ENCODE data around the gene PRKAR2A. TPM values are rescaled to one million over a fixed set of nuclear protein-coding genes. Genes with fewer than 3 reads are reported as not detected.

The PRKAR2A gene
- total RNA-seq, 4 donors from 2014 or later: 25.8 to 40.3 (median 33.2) TPM

GRCh38 chr3:48743773-48744172, 103.9 kb downstream of the PRKAR2A start:
- no peak for TF ChIP-seq CTCF (IDR thresholded peaks at IDR 0.05; ENCODE audit: low read depth)

DNA sequence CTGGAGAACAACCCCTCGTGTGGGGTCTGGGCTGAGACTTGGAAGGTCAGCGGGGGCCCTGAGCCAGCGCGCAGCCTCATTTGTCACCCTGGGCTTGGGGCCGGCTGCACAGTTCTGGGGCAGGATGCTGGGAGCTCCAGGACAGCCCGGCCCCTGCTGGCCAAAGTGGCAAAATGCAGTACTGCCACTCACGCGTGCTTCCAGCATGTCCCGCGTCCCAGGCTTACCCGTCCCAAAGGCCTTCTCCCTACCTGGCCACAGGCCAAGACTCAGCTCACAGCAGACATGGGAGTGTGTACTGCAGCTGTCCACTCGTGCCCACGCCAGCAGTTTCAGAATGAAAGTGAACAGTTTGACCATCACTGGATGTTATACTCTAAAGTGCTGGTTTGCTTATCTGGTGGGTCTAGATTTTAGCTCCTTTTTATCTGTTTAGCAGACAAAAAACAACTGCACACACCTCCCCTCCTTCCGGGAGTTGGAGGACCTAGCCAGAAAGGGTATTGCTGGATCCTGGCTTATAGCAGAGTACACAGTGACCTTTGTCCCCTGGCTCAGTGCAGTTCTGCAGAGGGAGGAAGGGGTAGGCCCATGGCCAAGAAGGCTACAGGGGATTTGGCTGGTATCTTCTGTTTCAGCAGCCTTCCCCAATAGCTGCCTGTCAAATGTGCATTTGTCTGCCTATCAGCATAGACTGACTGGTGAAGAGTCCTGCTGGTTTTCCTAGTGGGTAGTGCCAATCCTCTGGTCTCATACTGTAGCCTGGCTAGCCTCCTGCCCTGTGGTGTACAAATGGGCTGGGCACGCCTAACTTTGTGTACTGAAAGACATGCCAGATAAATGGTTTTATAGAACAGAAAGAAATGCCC, 107.5 kb downstream of the PRKAR2A start:
- TF ChIP-seq CTCF (IDR thresholded peaks at IDR 0.05; ENCODE audit: low read depth): no peak

DNA sequence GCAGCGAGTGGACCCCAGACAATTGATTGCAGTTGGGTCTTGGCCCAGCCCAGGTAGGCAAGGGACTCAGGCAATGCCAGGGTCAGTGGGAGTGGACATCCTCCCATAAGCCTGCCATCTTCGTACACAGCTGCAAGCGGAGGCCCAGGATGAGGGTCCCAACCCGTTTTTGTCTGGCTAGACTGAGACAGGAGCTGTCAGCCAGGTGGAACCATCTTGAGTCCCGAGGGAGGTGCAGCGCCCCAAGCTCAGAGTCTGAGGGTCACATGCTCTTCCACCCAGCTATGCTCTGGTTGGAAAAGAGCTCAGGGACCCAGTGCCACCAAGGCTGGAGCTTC, 108.1 kb downstream of the PRKAR2A start:
- TF ChIP-seq CTCF (IDR thresholded peaks at IDR 0.05; ENCODE audit: low read depth): no peak

- no peak for TF ChIP-seq CTCF (IDR thresholded peaks at IDR 0.05; ENCODE audit: low read depth)
Measured at GRCh38 chr3:48738926-48739616, 108.6 kb downstream of the PRKAR2A start.

GRCh38 chr3:48738144-48738536, 109.5 kb downstream of the PRKAR2A start:
- TF ChIP-seq CTCF (IDR thresholded peaks at IDR 0.05; ENCODE audit: low read depth): no peak

- TF ChIP-seq CTCF (IDR thresholded peaks at IDR 0.05; ENCODE audit: low read depth): no peak
Measured at GRCh38 chr3:48727511-48727910, 120.2 kb downstream of the PRKAR2A start.

DNA sequence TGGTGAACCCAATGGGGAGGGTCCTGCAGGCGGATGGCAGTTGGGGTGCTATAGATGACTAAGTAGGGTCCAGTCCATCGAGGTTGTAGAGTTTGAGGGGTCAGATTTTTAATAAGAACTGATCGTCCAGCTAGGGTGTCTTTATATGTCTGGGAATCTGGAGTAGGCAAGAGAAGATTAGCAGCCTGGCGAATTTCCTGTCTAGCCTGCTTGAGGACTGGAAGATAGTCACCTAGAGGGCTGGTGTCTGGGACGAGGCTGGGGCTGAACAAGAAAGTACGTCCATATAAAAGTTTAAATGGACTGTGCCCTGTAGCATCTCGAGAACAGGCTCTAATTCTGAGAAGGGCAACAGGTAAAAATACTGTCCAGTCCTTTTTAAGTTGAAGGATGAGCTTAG, 123.9 kb downstream of the PRKAR2A start:
- TF ChIP-seq CTCF (IDR thresholded peaks at IDR 0.05; ENCODE audit: low read depth): no peak

Measured in subcutaneous adipose tissue (tissue), 4 donors.